K562 (cell line): ENCODE measurements around the gene SUMO3. TPM values are rescaled to one million over a fixed set of nuclear protein-coding genes. Genes with fewer than 3 reads are reported as not detected.

Experiments used
- ATAC-seq: fragments of 200-7000 bp; cut with Tn5 transposase; 3 replicates; pipeline ENCODE4 v1.9.1; 2020; ENCODE audit warnings: moderate library complexity
- BruUV-seq: library from RNA; stranded (reverse); fragments of 400-500 nt; replicated peaks from 2 replicates; lab custom pipeline; 2021; lab: Mats Ljungman, UMichigan
- CTCF ChIA-PET: fragments of 300-600 bp; formaldehyde crosslinking; extraction: SDS; loops from one replicate; lab custom pipeline; 2021; ENCODE audit warnings: low intra/inter-chr PET ratio; lab: Yijun Ruan, JAX
- POLR2A ChIA-PET: fragments of 300-600, 350-650 bp; sonication (Branson Sonifier 250); formaldehyde crosslinking; extraction: SDS; loops from one replicate; lab custom pipeline; 2021; ENCODE audit warnings: antibody characterized with exemption, inconsistent platforms; lab: Yijun Ruan, JAX
- DNase-seq, 4 experiments: peaks; one replicate each; pipeline versions ENCODE4 v3.0.0 to v3.0.0-alpha.2; 2011 to 2018; ENCODE audit warnings: low spot score in 3 of 4, mixed read lengths in 3 of 4; ENCODE audit errors: extremely low read depth in 1 of 4
- FAIRE-seq: peaks from 2 replicates; lab custom pipeline; 2011; peaks lifted over from hg19 to GRCh38; lab: Jason Lieb, UNC
- H2AFZ ChIP-seq: 2 replicates; pipeline ENCODE4 v1.6.0; 2011; ENCODE audit warnings: low read depth, low read length, control low read depth, inconsistent platforms
- H3K27ac ChIP-seq: fragments of 200-600 bp; 3 replicates; pipeline ENCODE4 v1.8.0; 2011; ENCODE audit warnings: low read depth, mild to moderate bottlenecking, control low read depth, inconsistent platforms, low read length, moderate library complexity, mixed read lengths; ENCODE audit errors: extremely low read depth
- H3K27me3 ChIP-seq, 2 experiments: fragments of 300-600 bp in 1 of 2; 2 replicates in 1 of 2; 3 replicates in 1 of 2; pipeline versions ENCODE4 v1.6.0 to v1.8.0; 2011; ENCODE audit warnings: inconsistent platforms in 2 of 2, low read length in 2 of 2, mild to moderate bottlenecking in 1 of 2, mixed read lengths in 1 of 2, moderate library complexity in 1 of 2; ENCODE audit not compliant: control insufficient read depth in 2 of 2, insufficient read depth in 2 of 2
- H3K36me3 ChIP-seq: fragments of 300-600 bp; 3 replicates; pipeline ENCODE4 v1.8.0; 2011; ENCODE audit warnings: mild to moderate bottlenecking, low read length, inconsistent platforms; ENCODE audit not compliant: control insufficient read depth, insufficient read depth
- H3K4me1 ChIP-seq, 2 experiments: fragments of 200-600 bp in 1 of 2; replicated peaks in 1 of 2; 2 replicates in 1 of 2; 3 replicates in 1 of 2; pipeline versions ENCODE4 v1.5.1 to v1.8.0; 2011; ENCODE audit warnings: inconsistent platforms in 2 of 2, low read length in 2 of 2, mild to moderate bottlenecking in 1 of 2, mixed read lengths in 1 of 2, moderate library complexity in 1 of 2; ENCODE audit not compliant: control insufficient read depth in 2 of 2, insufficient read depth in 2 of 2
- H3K4me2 ChIP-seq: 2 replicates; pipeline ENCODE4 v1.6.1; 2011; ENCODE audit warnings: low read length, control low read depth, inconsistent platforms, mixed read lengths; ENCODE audit not compliant: insufficient read depth
- H3K4me3 ChIP-seq: fragments of 200-600 bp; sonication (generic), shearing (Covaris generic); 2 replicates; pipeline ENCODE4 v1.5.1; 2016; ENCODE audit warnings: control low read depth, inconsistent platforms
- H3K79me2 ChIP-seq: fragments of 200-600 bp; 3 replicates; pipeline ENCODE4 v1.8.0; 2011; ENCODE audit warnings: low read length, inconsistent platforms; ENCODE audit not compliant: control insufficient read depth, insufficient read depth
- H3K9ac ChIP-seq, 2 experiments: 2 replicates each; pipeline versions ENCODE4 v1.6.0 to v1.6.1; 2011; ENCODE audit warnings: low read depth in 2 of 2, low read length in 2 of 2, control low read depth in 1 of 2, inconsistent platforms in 1 of 2, mild to moderate bottlenecking in 1 of 2, mixed read lengths in 1 of 2; ENCODE audit not compliant: insufficient read depth in 1 of 2
- H3K9me1 ChIP-seq: one replicate; pipeline ENCODE4 v1.6.0; 2011; ENCODE audit warnings: inconsistent platforms, mild to moderate bottlenecking, low read length, moderate library complexity; ENCODE audit not compliant: control insufficient read depth, insufficient read depth
- H3K9me3 ChIP-seq: replicated peaks from 2 replicates; pipeline ENCODE4 v1.5.1; 2011; ENCODE audit warnings: low read depth, low read length, inconsistent platforms; ENCODE audit not compliant: control insufficient read depth, insufficient read depth
- H4K20me1 ChIP-seq: replicated peaks from 2 replicates; pipeline ENCODE4 v1.6.1; 2011; ENCODE audit warnings: low read length, inconsistent platforms, mixed read lengths; ENCODE audit not compliant: control insufficient read depth, insufficient read depth
- FOXO4 ChIP-seq: fragments of 450-650 bp; formaldehyde crosslinking; IDR thresholded peaks from 2 replicates; pipeline ENCODE4 v1.4.0; 2020; ENCODE audit warnings: mild to moderate bottlenecking, moderate library complexity
- MYNN ChIP-seq, 2 experiments: sonication (generic); formaldehyde crosslinking in 1 of 2; IDR thresholded peaks; 2 replicates each; pipeline versions ENCODE4 v1.5.0 to v1.6.1; 2016 to 2020; ENCODE audit warnings: antibody characterized with exemption in 1 of 2, missing genetic modification reagents in 1 of 2
- PRMT5 ChIP-seq: sonication (generic); formaldehyde crosslinking; IDR thresholded peaks from 2 replicates; pipeline ENCODE4 v1.5.0; 2020; ENCODE audit warnings: missing genetic modification reagents
- REST ChIP-seq, 2 experiments: fragments of 450-650 bp; formaldehyde crosslinking in 1 of 2; IDR thresholded peaks; 2 replicates each; pipeline versions ENCODE4 v1.4.0 to v1.6.1; 2014 to 2020; ENCODE audit warnings: mild to moderate bottlenecking in 2 of 2, borderline replicate concordance in 1 of 2, low read depth in 1 of 2
- TFAP4 ChIP-seq: sonication (generic); formaldehyde crosslinking; IDR thresholded peaks from 2 replicates; pipeline ENCODE4 v1.8.0; 2022; ENCODE audit warnings: missing genetic modification reagents, mild to moderate bottlenecking, moderate library complexity, borderline replicate concordance
- YY1 ChIP-seq, 3 experiments: IDR thresholded peaks; 2 replicates each; pipeline ENCODE4 v1.6.1; 2011; ENCODE audit warnings: low read length in 2 of 3, mild to moderate bottlenecking in 2 of 3, moderate library complexity in 2 of 3, borderline replicate concordance in 1 of 3, control low read depth in 1 of 3, low read depth in 1 of 3; ENCODE audit not compliant: insufficient read depth in 3 of 3, insufficient replicate concordance in 2 of 3, control insufficient read depth in 1 of 3, insufficient read length in 1 of 3; ENCODE audit errors: extremely low read depth in 1 of 3
- ZNF12 ChIP-seq: sonication (generic); formaldehyde crosslinking; IDR thresholded peaks from 2 replicates; pipeline ENCODE4 v1.4.0; 2020; ENCODE audit warnings: mild to moderate bottlenecking, missing genetic modification reagents
- ZNF133 ChIP-seq: fragments of 250-450 bp; sonication (Bioruptor Pico); IDR thresholded peaks from 2 replicates; pipeline ENCODE4 v1.4.0; 2020; ENCODE audit warnings: mild to moderate bottlenecking
- WGBS: fragments of 100-300 bp; shearing (Covaris generic); methylation state at CpG from one replicate; pipeline ENCODE4 v1.1.6; 2016; ENCODE audit warnings: low coverage, mixed read lengths; ENCODE audit not compliant: insufficient coverage; ENCODE audit errors: missing lambda C conversion rate; 5-methylcytosine and 5-hydroxymethylcytosine counted together
- in situ Hi-C: fragments of 300-500 bp; cut with MboI; formaldehyde crosslinking; loops from 4 replicates; pipeline ENCODE4 v1.15.0; 2018; ENCODE audit warnings: inconsistent platforms, mixed read lengths
- intact Hi-C: fragments of 100-400 bp; cut with micrococcal nuclease; formaldehyde crosslinking; loops from 2 replicates; pipeline ENCODE4 v1.14.2; 2022
- polyA plus RNA-seq, 8 experiments: library from polyadenylated mRNA; depleted of rRNA in 4 of 8; stranded (reverse) in 5 of 8; unstranded in 3 of 8; fragments of >200 nt; fragmentation: Nextera tagmentation in 2 of 8; fragmentation: Illumina TruSeq in 1 of 8; extraction: Ambion mirVana in 2 of 8; extraction: Trizol in 1 of 8; gene quantifications; 2 replicates each; pipeline versions ENCODE4 v1.2.1 to v1.2.3, GENCODE V29; 2011 to 2014; ENCODE audit warnings: inconsistent platforms in 1 of 8, missing spikeins in 1 of 8
- total RNA-seq, 7 experiments: library from RNA; depleted of rRNA in 6 of 7; stranded (reverse); fragments of >200 nt in 6 of 7; fragmentation: Illumina TruSeq in 2 of 7; extraction: Trizol in 2 of 7; gene quantifications; 2 replicates each; pipeline versions ENCODE4 v1.2.1 to v1.2.3, GENCODE V29; 2011 to 2021; ENCODE audit warnings: low replicate concordance in 1 of 7

The SUMO3 gene
- total and polyA plus RNA-seq, 9 of the 15 experiments (the other 6 are each of a cell fraction or from before 2014, with no cell fraction given) = 13.9 to 143 (median 113) TPM

- H3K27me3 ChIP-seq = peaks cover 2 to 6% of the 10 kb centered on the region in 2 experiments; a peak in 1 of 5 replicates
- no peaks in the 10 kb centered on the region for H3K9me3 ChIP-seq
- BruUV-seq = no TSS peak
- H3K4me2 ChIP-seq = peak overlapping the region; percentile 23; the same call in 1 of the 2 replicates
- H3K4me3 ChIP-seq = no peak overlapping the region
- H2AFZ ChIP-seq = peak overlapping the region; percentile 17; the same call in 1 of the 2 replicates
- intact Hi-C loops = loop anchor here (10.0 kb wide), 1 partner anchor 790 kb away; no protein-coding TSS in a partner anchor
- 6% methylated on average over 29 of the region's 29 CpGs for WGBS
- no peak overlapping the region for H3K27ac ChIP-seq
- H3K36me3 ChIP-seq = no peaks in the 10 kb centered on the region
- peaks cover 5% of the 10 kb centered on the region; the same call in 1 of the 2 replicates for H4K20me1 ChIP-seq
- ChIA-PET POLR2A (interaction anchor here (0.7 kb wide), 1 partner anchor 73 kb away, joined by 3 read pairs; no protein-coding TSS in a partner anchor), CTCF (interaction anchor here (1.0 kb wide), 1 partner anchor 34 kb away, joined by 3 read pairs; no protein-coding TSS in a partner anchor)
- H3K4me1 ChIP-seq = peaks cover 29 to 44% of the 10 kb centered on the region in 2 experiments
- in situ Hi-C loops = no loop called here
- peak overlapping the region in 1 of 2 experiments; percentile 72; a peak in 2 of 4 replicates for H3K9ac ChIP-seq
- FAIRE-seq = peak; percentile 78
- no peaks in the 10 kb centered on the region for H3K9me1 ChIP-seq
- peak; percentile 58 to 71 (median 68) for DNase-seq
- H3K79me2 ChIP-seq = no peaks in the 10 kb centered on the region
- ATAC-seq = peak; percentile 83
- 0 out of 2 replicates have a peak, but pooled peaks have one; percentile 35 for TF ChIP-seq ZNF12 (CRISPR knock-in tag)
- TF ChIP-seq FOXO4 (CRISPR knock-in tag) = no peak
- TF ChIP-seq TFAP4 = peak; percentile 63; the same call in 1 of the 2 replicates
- no peak for TF ChIP-seq ZNF133
- peak; percentile 65 for TF ChIP-seq REST (IDR thresholded peaks at IDR 0.05; ENCODE audit: borderline replicate concordance)
- no peak for TF ChIP-seq REST (CRISPR knock-in tag; IDR thresholded peaks at IDR 0.05; ENCODE audit: low read depth)
- TF ChIP-seq MYNN (IDR thresholded peaks at IDR 0.05) = 0 out of 2 replicates have a peak, but pooled peaks have one; percentile 32
- TF ChIP-seq MYNN (CRISPR knock-in tag; IDR thresholded peaks at IDR 0.05) = no peak
- no peak for TF ChIP-seq YY1 (IDR thresholded peaks at IDR 0.05; ENCODE audit: borderline replicate concordance in 1 of 3, control insufficient read depth in 1 of 3, extremely low read depth in 1 of 3, insufficient read depth in 3 of 3, insufficient read length in 1 of 3, insufficient replicate concordance in 2 of 3, low read depth in 1 of 3, low read length in 2 of 3)
- no peak for TF ChIP-seq PRMT5
These were observed 17.2 kb upstream of the SUMO3 start for GRCh38 chr21:44834951-44835646.
